ENCODE measurements around the gene ASPA. TPM values are rescaled to one million over a fixed set of nuclear protein-coding genes. Genes with fewer than 3 reads are reported as not detected.
A peak's percentile ranks its signal among the peaks of the same experiment; 100 is the strongest.

The ASPA gene
- total and polyA plus RNA-seq, 2 of the 13 experiments (the other 11 are each of a cell fraction or from before 2014, with no cell fraction given), result not detected

- 0 out of 2 replicates have a peak, but pooled peaks have one; percentile 9 for TF ChIP-seq DRAP1 (CRISPR knock-in tag; IDR thresholded peaks at IDR 0.05)
- no peak for TF ChIP-seq SMAD1 (CRISPR knock-in tag; IDR thresholded peaks at IDR 0.05; ENCODE audit: borderline replicate concordance, low read depth)
- no peak for TF ChIP-seq SRSF4 (IDR thresholded peaks at IDR 0.05; ENCODE audit: low read depth, low read length, poor library complexity, severe bottlenecking)
- peak; percentile 58 for TF ChIP-seq SOX5 (CRISPR knock-in tag; IDR thresholded peaks at IDR 0.05; ENCODE audit: borderline replicate concordance)
- no peak for TF ChIP-seq ZNF276 (CRISPR knock-in tag; IDR thresholded peaks at IDR 0.05; ENCODE audit: low read depth)
- no peak for TF ChIP-seq CREB3 (CRISPR knock-in tag; IDR thresholded peaks at IDR 0.05)
- TF ChIP-seq RBM39 (IDR thresholded peaks at IDR 0.05; ENCODE audit: low read depth, low read length, poor library complexity, severe bottlenecking), result no peak
- no peak for TF ChIP-seq ZNF878 (CRISPR knock-in tag; IDR thresholded peaks at IDR 0.05)
- TF ChIP-seq GPN1 (CRISPR knock-in tag; IDR thresholded peaks at IDR 0.05; ENCODE audit: borderline replicate concordance), result no peak
- TF ChIP-seq ZNF280D (CRISPR knock-in tag; IDR thresholded peaks at IDR 0.05), result no peak
- peak; percentile 55; the same call in 1 of the 2 replicates for TF ChIP-seq CREM (IDR thresholded peaks at IDR 0.05)
- no peak for TF ChIP-seq CREM (CRISPR knock-in tag; IDR thresholded peaks at IDR 0.05)
- TF ChIP-seq ZNF446 (CRISPR knock-in tag; IDR thresholded peaks at IDR 0.05), result no peak
- peak; percentile 77 for TF ChIP-seq RFX1 (IDR thresholded peaks at IDR 0.05)
- TF ChIP-seq FOXA3 (CRISPR knock-in tag; IDR thresholded peaks at IDR 0.05), result peak; percentile 88
- no peak for TF ChIP-seq JUNB (CRISPR knock-in tag; IDR thresholded peaks at IDR 0.05; ENCODE audit: borderline replicate concordance)
- no peak for TF ChIP-seq NR0B2 (CRISPR knock-in tag; IDR thresholded peaks at IDR 0.05)
- TF ChIP-seq STAT5B (CRISPR knock-in tag; IDR thresholded peaks at IDR 0.05), result no peak
- TF ChIP-seq ZNF333 (CRISPR knock-in tag; IDR thresholded peaks at IDR 0.05; ENCODE audit: borderline replicate concordance), result no peak
- no peak for TF ChIP-seq ZNF570 (CRISPR knock-in tag; IDR thresholded peaks at IDR 0.05; ENCODE audit: borderline replicate concordance)
- TF ChIP-seq IRF9 (CRISPR knock-in tag; IDR thresholded peaks at IDR 0.05; ENCODE audit: borderline replicate concordance), result no peak
- TF ChIP-seq ZNF740 (CRISPR knock-in tag; IDR thresholded peaks at IDR 0.05), result no peak
- TF ChIP-seq KDM1A (CRISPR knock-in tag; IDR thresholded peaks at IDR 0.05), result no peak
These were observed 1.6 kb upstream of the ASPA start (continued) for GRCh38 chr17:3474212-3474611.
